Calu3 (cell line): ENCODE results near the gene NKD2. TPM values are rescaled to one million over a fixed set of nuclear protein-coding genes. Genes with fewer than 3 reads are reported as not detected.

Experiments
- Bru-seq: library from RNA; stranded (reverse); fragments of 400-500 nt; gene quantifications from one replicate; lab custom pipeline; 2021; lab: Mats Ljungman, UMichigan
- BruChase-seq, 2 experiments: library from RNA; stranded (reverse); fragments of 400-500 nt; gene quantifications; one replicate each; lab custom pipeline; 2021; lab: Mats Ljungman, UMichigan
- BruUV-seq: library from RNA; stranded (reverse); fragments of 400-500 nt; replicated peaks from 2 replicates; lab custom pipeline; 2021; lab: Mats Ljungman, UMichigan
- CTCF ChIA-PET: fragments of 300-600 bp; sonication (Branson Sonifier 250); formaldehyde crosslinking; loops from one replicate; lab custom pipeline; 2022; ENCODE audit warnings: antibody characterized with exemption; lab: Charles Lee
- DNase-seq: peaks from one replicate; pipeline ENCODE4 v3.0.0; 2022
- H3K27ac Mint-ChIP-seq: one replicate; pipeline ENCODE4 v1.8.0; 2022; ENCODE audit warnings: mixed read lengths; ENCODE audit not compliant: unreplicated experiment
- H3K27me3 Mint-ChIP-seq: one replicate; pipeline ENCODE4 v1.8.0; 2022; ENCODE audit warnings: mixed read lengths; ENCODE audit not compliant: unreplicated experiment
- H3K36me3 Mint-ChIP-seq: one replicate; pipeline ENCODE4 v1.8.0; 2022; ENCODE audit warnings: mild to moderate bottlenecking, moderate library complexity, mixed read lengths; ENCODE audit not compliant: insufficient read depth, unreplicated experiment
- H3K4me1 Mint-ChIP-seq: one replicate; pipeline ENCODE4 v1.8.0; 2022; ENCODE audit warnings: mild to moderate bottlenecking, low read depth, mixed read lengths; ENCODE audit not compliant: unreplicated experiment
- H3K4me3 Mint-ChIP-seq: one replicate; pipeline ENCODE4 v1.8.0; 2022; ENCODE audit warnings: mild to moderate bottlenecking, low read depth, moderate library complexity, mixed read lengths; ENCODE audit not compliant: unreplicated experiment
- H3K9me3 Mint-ChIP-seq: one replicate; pipeline ENCODE4 v1.8.0; 2022; ENCODE audit warnings: low read depth, mixed read lengths; ENCODE audit not compliant: unreplicated experiment
- CTCF ChIP-seq: fragments of 200-600 bp; IDR thresholded peaks from one replicate; pipeline ENCODE4 v1.8.0; 2022; ENCODE audit warnings: antibody characterized with exemption; ENCODE audit not compliant: unreplicated experiment
- intact Hi-C: fragments of 100-400 bp; cut with micrococcal nuclease; formaldehyde crosslinking; loops from one replicate; pipeline ENCODE4 v1.10.0; 2022; ENCODE audit not compliant: unreplicated experiment
- long read RNA-seq: library from polyadenylated mRNA; stranded (forward); transcript quantifications from one replicate; pipeline ENCODE4 v2.0.0, GENCODE V29; 2022
- total RNA-seq: library from RNA; stranded (reverse); gene quantifications from 2 replicates; pipeline ENCODE4 v1.2.3, GENCODE V29; 2022

NKD2 gene
- total RNA-seq (0.47 and 0.93 TPM in 2 replicates), Bru-seq, nascent RNA (percentile 12 among the genes with signal in this experiment), BruChase-seq, experiment 1, labeled RNA remaining after a 6-hour chase (percentile 13 among the genes with signal in this experiment), BruChase-seq, experiment 2, labeled RNA remaining after a 2-hour chase (percentile 13 among the genes with signal in this experiment)
- long read RNA-seq, result 0 reads

- H3K4me1 Mint-ChIP-seq, result peaks cover 19% of the 10 kb centered on the region
- H3K27me3 Mint-ChIP-seq, result peaks cover 85% of the 10 kb centered on the region
- DNase-seq, result peak; percentile 54
- BruUV-seq, result no TSS peak
- intact Hi-C loops, result loop anchor here (10.0 kb wide), 1 partner anchor 64 kb away; no protein-coding TSS in a partner anchor
- peak within 1 kb of the TSS; percentile 30 for H3K27ac Mint-ChIP-seq
- TF ChIP-seq CTCF, result peak; percentile 74
- H3K36me3 Mint-ChIP-seq, result peaks cover 12% of the 10 kb centered on the region
- no peaks in the 10 kb centered on the region for H3K9me3 Mint-ChIP-seq
- CTCF ChIA-PET, result no interaction called here
- H3K4me3 Mint-ChIP-seq, result peak within 1 kb of the TSS; percentile 38
Measured at GRCh38 chr5:1008451-1009358, at the start of gene NKD2. NKD2 (plus strand) TSS chr5:1008802; CDS start chr5:1009058, 256 bp downstream.

GRCh38 chr5:959581-960531 is 48.7 kb upstream of the NKD2 start:
- Mint-ChIP-seq H3K27ac (no peak overlapping the region), H3K4me3 (peak overlapping the region; percentile 16), H3K36me3 (no peaks in the 10 kb centered on the region), H3K4me1 (peaks cover 12% of the 10 kb centered on the region), H3K27me3 (peaks cover 76% of the 10 kb centered on the region), H3K9me3 (no peaks in the 10 kb centered on the region)
- CTCF ChIA-PET, result interaction anchor here (0.6 kb wide), 1 partner anchor 180 kb away, joined by 4 read pairs; no protein-coding TSS in a partner anchor
- no peak for TF ChIP-seq CTCF
- DNase-seq, result no peak
- no TSS peak for BruUV-seq
- intact Hi-C loops, result no loop called here

GRCh38 chr5:960551-960950 is 48.1 kb upstream of the NKD2 start:
- Mint-ChIP-seq H3K4me3 (no peak overlapping the region), H3K36me3 (no peaks in the 10 kb centered on the region), H3K9me3 (no peaks in the 10 kb centered on the region), H3K27ac (no peak overlapping the region), H3K4me1 (peaks cover 12% of the 10 kb centered on the region), H3K27me3 (peaks cover 76% of the 10 kb centered on the region)
- intact Hi-C loops, result no loop called here
- CTCF ChIA-PET, result no interaction called here
- no peak for TF ChIP-seq CTCF
- DNase-seq, result no peak
- no TSS peak for BruUV-seq
